ENCODE results near the gene LCE1F. TPM values are rescaled to one million over a fixed set of nuclear protein-coding genes. Genes with fewer than 3 reads are reported as not detected.

The LCE1F gene
- total RNA-seq, 1 experiment from 2014 or later: not detected

GRCh38 chr1:152776361-152776760 lies 1.4 kb downstream of the LCE1F start:
- no peak for DNase-seq (ENCODE audit: low read depth)

- peak; percentile 27 for DNase-seq (ENCODE audit: low read depth)
Observed at GRCh38 chr1:152777510-152778137, 2.7 kb downstream of the LCE1F start.

GRCh38 chr1:152783095-152783494 lies 8.2 kb downstream of the LCE1F start:
- no peak for DNase-seq (ENCODE audit: low read depth)

GRCh38 chr1:152786077-152786476 lies 11.1 kb downstream of the LCE1F start, which contains the start of gene LCE1E:
Gene LCE1E, plus strand, starts transcription at chr1:152786257. Its CDS starts 1,043 bp downstream, at chr1:152787300.
- no peak for DNase-seq (ENCODE audit: low read depth)

GRCh38 chr1:152795686-152796085 lies 20.7 kb downstream of the LCE1F start:
- no peak for DNase-seq (ENCODE audit: low read depth)

- no peak for DNase-seq (ENCODE audit: low read depth)
Observed at GRCh38 chr1:152796421-152796820, 21.5 kb downstream of the LCE1F start, which contains the start of gene LCE1D. Gene LCE1D, plus strand, starts transcription at chr1:152796721. Its CDS starts 1,074 bp downstream, at chr1:152797795.

- no peak for DNase-seq (ENCODE audit: low read depth)
Observed at GRCh38 chr1:152801333-152801732, 26.4 kb downstream of the LCE1F start.

- no peak for DNase-seq (ENCODE audit: low read depth)
Observed at GRCh38 chr1:152806576-152806975, 31.6 kb downstream of the LCE1F start, which contains the start of gene LCE1C. Gene LCE1C, minus strand, starts transcription at chr1:152806651. Its CDS starts 1,173 bp downstream, at chr1:152805478.

- DNase-seq (ENCODE audit: low read depth): no peak
Observed at GRCh38 chr1:152811050-152811449, 36.1 kb downstream of the LCE1F start.

GRCh38 chr1:152811671-152812070 lies 36.7 kb downstream of the LCE1F start, which contains the start of gene LCE1B:
Gene LCE1B, plus strand, starts transcription at chr1:152811971. Its CDS starts 476 bp downstream, at chr1:152812447.
- DNase-seq (ENCODE audit: low read depth): no peak

GRCh38 chr1:152817309-152817708 lies 42.4 kb downstream of the LCE1F start:
- no peak for DNase-seq (ENCODE audit: low read depth)

- no peak for DNase-seq (ENCODE audit: low read depth)
Observed at GRCh38 chr1:152823294-152823693, 48.4 kb downstream of the LCE1F start.

- DNase-seq (ENCODE audit: low read depth): no peak
Observed at GRCh38 chr1:152824964-152825363, 50.0 kb downstream of the LCE1F start.

Other genes starting within 250 kb of the LCE1F start
- gene LCE3E, start 208.4 kb upstream of the LCE1F start, total RNA-seq (2014; rRNA removed): not detected in 2 replicates
- gene LCE3D, start 194.6 kb upstream of the LCE1F start, total RNA-seq (2014; rRNA removed): 0.32 and 0.69 TPM in 2 replicates
- gene LCE3C, start 174.9 kb upstream of the LCE1F start, total RNA-seq (2014; rRNA removed): not detected in 2 replicates
- gene LCE3B, start 161.3 kb upstream of the LCE1F start, total RNA-seq (2014; rRNA removed): not detected in 2 replicates
- not detected in 2 replicates for gene LCE3A, start 152.0 kb upstream of the LCE1F start, total RNA-seq (2014; rRNA removed)
- not detected in 2 replicates for gene LCE2D, start 111.8 kb upstream of the LCE1F start, total RNA-seq (2014; rRNA removed)
- not detected in 2 replicates for gene LCE2C, start 99.9 kb upstream of the LCE1F start, total RNA-seq (2014; rRNA removed)
- gene LCE2B, start 89.0 kb upstream of the LCE1F start, total RNA-seq (2014; rRNA removed): not detected in 2 replicates
- not detected in 2 replicates for gene LCE2A, start 76.8 kb upstream of the LCE1F start, total RNA-seq (2014; rRNA removed)
- not detected in 2 replicates for gene LCE4A, start 67.0 kb upstream of the LCE1F start, total RNA-seq (2014; rRNA removed)
- 0.13 TPM in 1 of 2 replicates, not detected in the other for gene KPRP, start 17.1 kb upstream of the LCE1F start, total RNA-seq (2014; rRNA removed)
- gene LCE1E, start 11.1 kb downstream of the LCE1F start, total RNA-seq (2014; rRNA removed): not detected in 2 replicates
- gene LCE1D, start 21.6 kb downstream of the LCE1F start, total RNA-seq (2014; rRNA removed): not detected in 2 replicates
- not detected in 2 replicates for gene LCE1C, start 31.5 kb downstream of the LCE1F start, total RNA-seq (2014; rRNA removed)
- gene LCE1B, start 36.8 kb downstream of the LCE1F start, total RNA-seq (2014; rRNA removed): not detected in 2 replicates
- gene LCE1A, start 52.3 kb downstream of the LCE1F start, total RNA-seq (2014; rRNA removed): not detected in 2 replicates
- gene LCE6A, start 67.7 kb downstream of the LCE1F start, total RNA-seq (2014; rRNA removed): not detected in 2 replicates
- gene LCE7A, start 84.9 kb downstream of the LCE1F start, total RNA-seq (2014; rRNA removed): not detected in 2 replicates
- not detected in 2 replicates for gene SMCP, start 103.2 kb downstream of the LCE1F start, total RNA-seq (2014; rRNA removed)
- gene IVL, start 133.4 kb downstream of the LCE1F start, total RNA-seq (2014; rRNA removed): not detected in 2 replicates
- not detected in 2 replicates for gene SPRR5, start 172.1 kb downstream of the LCE1F start, total RNA-seq (2014; rRNA removed)
- not detected in 2 replicates for gene SPRR4, start 195.5 kb downstream of the LCE1F start, total RNA-seq (2014; rRNA removed)
- not detected in 2 replicates for gene SPRR1A, start 208.9 kb downstream of the LCE1F start, total RNA-seq (2014; rRNA removed)
- gene SPRR3, start 226.6 kb downstream of the LCE1F start, total RNA-seq (2014; rRNA removed): not detected in 2 replicates

Measured in LHCN-M2 (cell line).